Common myeloid progenitor, CD34-positive (primary cell): Measurements from ENCODE around the gene DECR2.

Source experiments
- CTCF ChIA-PET: fragments of 350-600 bp; sonication (Branson Sonifier 250); formaldehyde crosslinking; loops from one replicate; lab custom pipeline; 2021; ENCODE audit warnings: antibody characterized with exemption; lab: Charles Lee
- POLR2A ChIA-PET: fragments of 350-600 bp; sonication (Branson Sonifier 250); formaldehyde crosslinking; loops from one replicate; lab custom pipeline; 2021; ENCODE audit warnings: antibody characterized with exemption; lab: Charles Lee
- DNase-seq, 3 donors: peaks; one replicate each; pipeline versions ENCODE4 v3.0.0 to v3.0.0-alpha.2; 2013
- H3K27ac ChIP-seq, 2 experiments: 1 replicate in 1 of 2; 2 replicates in 1 of 2; pipeline ENCODE4 v1.7.0; 2013; ENCODE audit warnings: inconsistent platforms in 2 of 2, low read length in 2 of 2, mild to moderate bottlenecking in 2 of 2, low read depth in 1 of 2, moderate library complexity in 1 of 2; ENCODE audit not compliant: severe bottlenecking in 2 of 2, insufficient read depth in 1 of 2, poor library complexity in 1 of 2
- H3K27me3 ChIP-seq, 5 experiments: replicated peaks in 2 of 5; 1 replicate in 3 of 5; 2 replicates in 2 of 5; pipeline versions ENCODE4 v1.6.1 to v1.7.0; 2013; ENCODE audit warnings: low read length in 4 of 5, mild to moderate bottlenecking in 2 of 5, moderate library complexity in 2 of 5, inconsistent platforms in 1 of 5; ENCODE audit not compliant: insufficient read depth in 5 of 5, control insufficient read depth in 4 of 5
- H3K36me3 ChIP-seq, 4 experiments: 1 replicate in 2 of 4; 2 replicates in 2 of 4; pipeline versions ENCODE4 v1.6.1 to v1.7.0; 2013; ENCODE audit warnings: low read length in 3 of 4, control low read depth in 1 of 4, mild to moderate bottlenecking in 1 of 4; ENCODE audit not compliant: control insufficient read depth in 4 of 4, insufficient read depth in 4 of 4
- H3K4me1 ChIP-seq, 4 experiments: 1 replicate in 3 of 4; 2 replicates in 1 of 4; pipeline versions ENCODE4 v1.6.1 to v1.7.1; 2013; ENCODE audit warnings: low read length in 3 of 4, mild to moderate bottlenecking in 3 of 4, control low read depth in 1 of 4, inconsistent platforms in 1 of 4, moderate library complexity in 1 of 4; ENCODE audit not compliant: control insufficient read depth in 4 of 4, insufficient read depth in 4 of 4; ENCODE audit errors: control extremely low read depth in 1 of 4
- H3K4me3 ChIP-seq, 7 experiments: 1 replicate in 4 of 7; 2 replicates in 3 of 7; pipeline versions ENCODE4 v1.5.1 to v1.7.0; 2013; ENCODE audit warnings: mild to moderate bottlenecking in 7 of 7, low read length in 6 of 7, moderate library complexity in 6 of 7, inconsistent platforms in 2 of 7, low read depth in 2 of 7, control low read depth in 1 of 7; ENCODE audit not compliant: insufficient read depth in 4 of 7, control insufficient read depth in 1 of 7; ENCODE audit errors: extremely low read depth in 1 of 7
- H3K9me3 ChIP-seq, 5 experiments: 1 replicate in 4 of 5; 2 replicates in 1 of 5; pipeline versions ENCODE4 v1.6.1 to v1.7.1; 2013; ENCODE audit warnings: low read length in 4 of 5, mild to moderate bottlenecking in 2 of 5, inconsistent platforms in 1 of 5, low read depth in 1 of 5, moderate library complexity in 1 of 5; ENCODE audit not compliant: control insufficient read depth in 4 of 5, insufficient read depth in 2 of 5; ENCODE audit errors: control extremely low read depth in 1 of 5
- WGBS: methylation state at CpG from one replicate; pipeline ENCODE4 v1.1.5; 2013; ENCODE audit not compliant: insufficient coverage; 5-methylcytosine and 5-hydroxymethylcytosine counted together

The DECR2 gene

DNA sequence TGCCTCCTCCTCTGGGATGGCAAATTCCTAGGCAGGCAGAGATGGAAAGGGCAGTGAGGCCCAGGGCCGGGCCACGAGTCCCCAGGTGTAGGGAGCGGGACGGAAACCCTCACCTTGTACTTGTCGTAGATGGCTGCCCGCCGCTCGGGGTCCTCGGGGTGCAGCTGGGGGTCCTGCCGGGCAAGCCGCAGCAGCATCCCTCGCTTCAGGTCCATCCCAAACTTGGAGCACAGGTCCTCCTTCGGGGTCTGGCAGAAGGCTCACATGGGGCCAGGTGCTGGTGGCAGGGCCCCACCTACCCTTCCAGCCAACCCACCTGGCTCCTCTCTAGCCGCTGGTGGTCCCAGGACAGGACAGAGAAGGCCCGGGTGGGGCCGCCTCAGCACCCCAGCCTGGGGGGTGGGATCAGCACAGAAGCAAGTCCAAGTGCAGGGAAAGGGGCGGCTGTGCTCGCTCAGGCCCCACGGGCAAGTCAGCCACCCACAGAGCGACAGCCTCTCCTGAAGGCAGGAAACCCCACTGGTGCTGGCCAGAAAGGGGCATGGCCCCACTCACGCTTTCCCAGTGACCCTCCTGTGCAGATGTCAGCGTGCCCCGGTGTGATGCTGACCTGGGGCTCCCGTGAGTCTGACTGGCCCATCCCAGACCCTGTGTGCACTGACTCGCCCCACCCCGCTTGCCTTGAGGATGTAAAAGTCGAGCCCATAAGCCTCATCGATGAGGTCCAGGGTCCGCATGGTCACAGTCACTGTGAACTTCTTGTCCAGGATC lies 33.1 kb upstream of the DECR2 start:
- no peak for DNase-seq
- H3K4me1 ChIP-seq = peaks cover 0 to 17% (median 16%) of the 10 kb centered on the region in 4 experiments
- WGBS = 97% methylated on average over 24 of the region's 29 CpGs
- no peaks in the 10 kb centered on the region for H3K9me3 ChIP-seq
- H3K27me3 ChIP-seq = peaks cover 0 to 4% (median 0%) of the 10 kb centered on the region in 5 experiments
- H3K36me3 ChIP-seq = peaks cover 0 to 57% (median 40%) of the 10 kb centered on the region in 4 experiments
- ChIA-PET CTCF (no interaction called here), POLR2A (no interaction called here)
- no peak overlapping the region for H3K4me3 ChIP-seq
- H3K27ac ChIP-seq = no peak overlapping the region

DNA sequence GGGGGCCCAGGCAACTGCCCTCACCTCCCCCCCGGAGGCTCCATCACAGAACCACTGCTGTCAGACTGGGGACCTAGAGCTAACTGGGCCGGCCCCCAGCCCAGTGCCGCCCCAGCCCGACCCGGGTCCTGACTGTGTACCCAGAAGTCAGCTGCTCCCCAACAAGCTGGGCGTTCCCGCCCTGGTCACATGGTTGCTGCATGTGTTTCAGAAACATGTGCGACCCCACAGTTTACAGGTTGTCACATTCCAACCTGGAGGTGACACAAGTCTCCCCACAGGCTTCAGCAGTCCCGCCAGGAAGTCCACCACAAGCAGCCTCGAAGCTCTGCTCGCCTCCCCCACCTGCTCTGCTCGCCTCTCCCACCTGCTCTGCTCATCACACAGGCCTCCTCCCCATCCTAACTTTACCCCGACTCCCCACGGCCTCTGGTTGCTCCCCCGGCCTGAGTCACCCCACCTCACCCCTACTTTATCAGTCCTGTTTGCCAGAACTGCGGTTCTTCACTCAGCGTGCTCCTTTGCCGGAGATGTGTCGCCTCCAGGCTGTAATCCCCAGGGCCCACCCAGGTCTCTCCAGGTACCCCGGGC lies 32.3 kb upstream of the DECR2 start:
- CTCF ChIA-PET = interaction anchor here (1.8 kb wide), 1 partner anchor 262 kb away, joined by 4 read pairs; no protein-coding TSS in a partner anchor
- peak overlapping the region in 3 of 7 experiments; percentile 8 to 56 (median 42) for H3K4me3 ChIP-seq
- H3K27ac ChIP-seq = peak overlapping the region in 1 of 2 experiments; percentile 34
- peaks cover 0 to 17% (median 16%) of the 10 kb centered on the region in 4 experiments for H3K4me1 ChIP-seq
- H3K27me3 ChIP-seq = peaks cover 0 to 2% (median 0%) of the 10 kb centered on the region in 5 experiments
- no peak for DNase-seq
- WGBS = 92% methylated on average over 19 of the region's 20 CpGs
- H3K36me3 ChIP-seq = peaks cover 0 to 65% (median 46%) of the 10 kb centered on the region in 4 experiments
- no peaks in the 10 kb centered on the region for H3K9me3 ChIP-seq
- POLR2A ChIA-PET = no interaction called here

DNA sequence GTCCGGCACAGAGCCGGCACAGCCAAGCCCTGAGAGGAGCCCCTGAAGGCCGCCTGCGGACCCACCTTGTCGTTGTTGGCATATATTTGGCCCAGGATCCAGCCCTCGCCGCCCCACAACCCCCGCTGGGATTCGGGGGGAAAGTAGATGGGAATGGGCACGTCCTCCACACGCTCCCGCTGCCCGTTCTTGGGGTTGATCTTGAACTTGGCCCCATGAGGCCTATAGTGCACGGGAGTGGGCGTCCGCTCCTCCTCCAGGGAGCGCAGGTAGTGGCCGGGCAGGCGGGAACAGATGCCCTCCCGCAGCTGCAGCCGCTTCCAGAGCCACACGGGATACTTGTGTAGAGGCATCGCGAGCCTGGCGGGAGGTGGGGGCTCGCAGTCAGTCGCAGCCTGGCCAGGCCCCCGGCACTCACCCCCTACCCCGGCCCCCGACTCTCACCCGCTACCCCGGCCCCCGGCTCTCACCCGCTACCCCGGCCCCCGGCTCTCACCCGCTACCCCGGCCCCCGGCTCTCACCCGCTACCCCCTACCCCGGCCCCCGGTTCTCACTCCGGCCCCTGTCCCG lies 31.7 kb upstream of the DECR2 start:
- ChIA-PET CTCF (interaction anchor here (0.9 to 1.8 kb wide), 4 partner anchors 8 to 263 kb away, joined by 4 read pairs; no protein-coding TSS in a partner anchor), POLR2A (interaction anchor here (1.6 kb wide), 1 partner anchor 10 kb away, joined by 7 read pairs; no protein-coding TSS in a partner anchor)
- H3K4me1 ChIP-seq = peaks cover 0 to 17% (median 16%) of the 10 kb centered on the region in 4 experiments
- no peak for DNase-seq
- H3K9me3 ChIP-seq = no peaks in the 10 kb centered on the region
- WGBS = 83% methylated on average over 21 of the region's 44 CpGs
- peaks cover 0 to 71% (median 49%) of the 10 kb centered on the region in 4 experiments for H3K36me3 ChIP-seq
- H3K4me3 ChIP-seq = peak overlapping the region in 4 of 7 experiments; percentile 32 to 62 (median 44)
- H3K27ac ChIP-seq = peak overlapping the region in 1 of 2 experiments; percentile 34
- no peaks in the 10 kb centered on the region for H3K27me3 ChIP-seq

DNA sequence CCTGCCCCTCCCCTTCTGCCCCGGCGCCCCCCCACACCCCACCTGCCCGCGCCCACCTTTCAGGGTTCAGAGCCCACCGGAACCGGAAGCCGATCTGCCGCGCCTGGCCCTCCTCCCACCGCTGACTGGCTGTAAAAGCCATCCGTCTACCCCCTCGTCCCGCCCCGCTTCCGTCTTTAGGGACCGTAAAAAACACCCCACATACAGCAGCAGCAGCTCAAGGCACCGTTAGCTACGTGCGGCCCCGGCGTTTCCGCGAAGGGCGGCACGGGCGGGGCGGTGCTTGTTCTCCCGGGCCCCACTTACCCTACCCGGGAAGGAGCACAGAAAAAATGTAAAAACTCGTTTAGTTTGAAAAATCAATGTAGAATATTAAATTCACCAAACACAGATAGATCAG lies 31.2 kb upstream of the DECR2 start, which contains the start of gene MRPL28:
MRPL28 (minus strand) TSS at position 96 of the 400 bp plus-strand sequence. CDS start 320 bp downstream, outside the sequence.
- WGBS = no CpG with 5 or more reads among the region's 30 CpGs
- POLR2A ChIA-PET = interaction anchor here (1.6 kb wide), 1 partner anchor 10 kb away, joined by 7 read pairs; no protein-coding TSS in a partner anchor
- Histone ChIP-seq H3K4me1 (peaks cover 0 to 17% (median 16%) of the 10 kb centered on the region in 4 experiments), H3K27ac (peak within 1 kb of the TSS in 1 of 2 experiments; percentile 77), H3K4me3 (peak within 1 kb of the TSS in 6 of 7 experiments; percentile 32 to 67 (median 48)), H3K27me3 (no peaks in the 10 kb centered on the region), H3K9me3 (no peaks in the 10 kb centered on the region), H3K36me3 (peaks cover 0 to 74% (median 52%) of the 10 kb centered on the region in 4 experiments)
- CTCF ChIA-PET = interaction anchor here (0.9 to 1.8 kb wide), 5 partner anchors 8 to 263 kb away, joined by 4 read pairs; no protein-coding TSS in a partner anchor
- peak; percentile 95 to 97 (median 97) for DNase-seq

DNA sequence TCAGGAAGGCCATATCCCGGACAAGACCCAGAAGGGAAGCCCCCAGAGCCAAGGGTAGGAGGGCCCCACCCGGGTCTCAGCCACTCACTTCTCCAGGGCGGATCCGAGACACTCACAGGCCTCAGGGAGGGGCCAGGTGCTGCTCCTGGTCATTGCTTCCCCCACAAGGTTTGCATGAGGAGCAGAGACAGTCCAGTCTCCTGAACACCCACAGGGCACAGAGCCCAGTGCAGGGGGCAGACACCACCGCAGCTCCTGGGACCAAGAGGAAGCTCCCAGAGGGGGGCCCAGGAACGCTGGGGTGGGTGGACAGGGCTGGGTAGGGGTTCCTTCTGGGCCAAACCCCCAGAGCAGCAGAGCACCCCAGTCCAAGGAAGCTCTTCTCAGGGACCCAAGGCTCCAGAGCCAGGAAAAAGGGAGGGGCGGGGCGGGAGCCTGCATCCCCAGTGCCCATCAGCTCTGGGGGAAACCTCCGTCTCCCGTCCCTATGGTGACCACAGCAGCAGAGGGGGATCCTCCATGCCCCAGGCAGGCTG lies 30.6 kb upstream of the DECR2 start:
- no peaks in the 10 kb centered on the region for H3K9me3 ChIP-seq
- WGBS = 25% methylated on average over 6 of the region's 10 CpGs
- H3K4me3 ChIP-seq = peak overlapping the region in 4 of 7 experiments; percentile 38 to 67 (median 52)
- H3K4me1 ChIP-seq = peaks cover 0 to 17% (median 16%) of the 10 kb centered on the region in 4 experiments
- DNase-seq = no peak
- POLR2A ChIA-PET = interaction anchor here (1.6 kb wide), 1 partner anchor 9 kb away, joined by 7 read pairs; no protein-coding TSS in a partner anchor
- no peaks in the 10 kb centered on the region for H3K27me3 ChIP-seq
- peak overlapping the region in 1 of 2 experiments; percentile 77 for H3K27ac ChIP-seq
- H3K36me3 ChIP-seq = peaks cover 0 to 78% (median 54%) of the 10 kb centered on the region in 4 experiments
- CTCF ChIA-PET = interaction anchor here (0.9 to 1.8 kb wide), 5 partner anchors 9 to 264 kb away, joined by 4 read pairs; no protein-coding TSS in a partner anchor

DNA sequence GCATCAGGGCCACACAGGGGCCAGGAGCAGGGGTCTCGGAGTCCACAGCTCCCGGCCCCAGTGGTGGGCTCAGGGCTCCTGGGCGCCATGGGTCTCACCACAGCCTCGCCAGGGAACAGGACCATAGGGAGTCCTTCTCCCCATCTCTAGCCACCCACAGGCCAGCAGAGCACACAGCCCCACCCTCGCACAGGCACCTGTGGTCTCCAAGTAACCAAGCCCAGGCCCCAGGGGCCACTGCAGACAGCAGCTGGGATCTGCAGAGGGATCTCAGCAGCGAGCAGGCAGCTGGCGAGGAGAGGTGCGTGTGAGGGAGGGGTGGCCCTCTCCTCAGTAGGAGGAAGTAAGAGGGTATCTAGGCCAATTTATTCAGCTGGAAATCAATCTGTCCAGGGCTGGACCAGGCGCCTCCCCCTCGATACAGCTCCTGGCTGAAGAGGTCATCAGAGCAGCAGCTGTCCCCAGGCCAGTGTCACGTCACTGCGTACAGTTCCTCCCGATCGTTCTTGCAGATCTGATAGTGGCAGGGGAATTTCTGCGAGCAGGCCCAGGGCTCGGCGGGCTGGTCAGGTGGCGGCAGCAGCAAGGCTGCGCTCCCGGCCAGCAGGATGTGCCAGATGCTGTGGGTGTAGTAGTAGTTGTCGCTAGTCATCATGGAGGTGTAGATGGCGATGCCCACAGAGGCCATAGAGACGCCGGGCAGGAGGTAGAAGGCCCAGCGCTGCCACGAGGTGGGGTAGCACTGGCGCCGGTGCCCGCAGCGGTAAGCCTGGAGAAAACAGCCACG lies 30.0 kb upstream of the DECR2 start:
- WGBS = 97% methylated on average over 18 of the region's 31 CpGs
- no peak overlapping the region for H3K4me3 ChIP-seq
- H3K4me1 ChIP-seq = peaks cover 0 to 17% (median 16%) of the 10 kb centered on the region in 4 experiments
- H3K27ac ChIP-seq = peak overlapping the region in 1 of 2 experiments; percentile 77
- ChIA-PET CTCF (interaction anchor here (1.1 kb wide), 1 partner anchor 15 kb away, joined by 4 read pairs; no protein-coding TSS in a partner anchor), POLR2A (interaction anchor here (1.6 kb wide), 1 partner anchor 9 kb away, joined by 7 read pairs; no protein-coding TSS in a partner anchor)
- H3K9me3 ChIP-seq = no peaks in the 10 kb centered on the region
- peaks cover 0 to 78% (median 53%) of the 10 kb centered on the region in 4 experiments for H3K36me3 ChIP-seq
- DNase-seq = no peak
- H3K27me3 ChIP-seq = no peaks in the 10 kb centered on the region
